Esophagus (tissue), 2 donors: Measurements from ENCODE around the gene SLC24A4. TPM values are rescaled to one million over a fixed set of nuclear protein-coding genes. Genes with fewer than 3 reads are reported as not detected.
A peak's percentile ranks its signal among the peaks of the same experiment; 100 is the strongest.

Experiments used
- H3K27ac ChIP-seq, 2 donors: one replicate each; pipeline ENCODE4 v1.5.1; 2013; ENCODE audit warnings: low read depth in 2 of 2, mild to moderate bottlenecking in 2 of 2, inconsistent platforms in 1 of 2, low read length in 1 of 2, moderate library complexity in 1 of 2
- H3K27me3 ChIP-seq, 2 donors: one replicate each; pipeline ENCODE4 v1.6.1; 2013; ENCODE audit warnings: low read length in 2 of 2, control low read depth in 1 of 2, mild to moderate bottlenecking in 1 of 2; ENCODE audit not compliant: insufficient read depth in 2 of 2, control insufficient read depth in 1 of 2
- H3K36me3 ChIP-seq, 2 donors: one replicate each; pipeline ENCODE4 v1.6.1; 2013; ENCODE audit warnings: low read length in 1 of 2; ENCODE audit not compliant: control insufficient read depth in 2 of 2, insufficient read depth in 2 of 2
- H3K4me1 ChIP-seq, 2 donors: one replicate each; pipeline ENCODE4 v1.6.1; 2013; ENCODE audit warnings: low read length in 1 of 2; ENCODE audit not compliant: control insufficient read depth in 2 of 2, insufficient read depth in 2 of 2
- H3K4me3 ChIP-seq, 2 donors: one replicate each; pipeline ENCODE4 v1.5.1; 2013; ENCODE audit warnings: low read length in 2 of 2, mild to moderate bottlenecking in 2 of 2, low read depth in 1 of 2, moderate library complexity in 1 of 2
- H3K9me3 ChIP-seq, 2 donors: one replicate each; pipeline ENCODE4 v1.6.1; 2013; ENCODE audit warnings: mild to moderate bottlenecking in 2 of 2, low read depth in 1 of 2, low read length in 1 of 2, moderate library complexity in 1 of 2; ENCODE audit not compliant: control insufficient read depth in 2 of 2, insufficient read depth in 1 of 2
- WGBS, 2 donors: extraction: QIAGEN DNeasy Blood & Tissue Kit; methylation state at CpG; one replicate each; pipeline ENCODE4 v1.1.7; 2013; 5-methylcytosine and 5-hydroxymethylcytosine counted together
- polyA plus RNA-seq, 2 donors: library from polyadenylated mRNA; stranded (reverse); fragments of 200-250 nt; gene quantifications; one replicate each; pipeline ENCODE4 v1.2.3, GENCODE V29; 2013
- donor health status: healthy with polysubstance abuse.
- donor health status: Bipolar disorder and iron deficiency.

The SLC24A4 gene
- polyA plus RNA-seq, 2 donors, result 0.04 TPM

DNA sequence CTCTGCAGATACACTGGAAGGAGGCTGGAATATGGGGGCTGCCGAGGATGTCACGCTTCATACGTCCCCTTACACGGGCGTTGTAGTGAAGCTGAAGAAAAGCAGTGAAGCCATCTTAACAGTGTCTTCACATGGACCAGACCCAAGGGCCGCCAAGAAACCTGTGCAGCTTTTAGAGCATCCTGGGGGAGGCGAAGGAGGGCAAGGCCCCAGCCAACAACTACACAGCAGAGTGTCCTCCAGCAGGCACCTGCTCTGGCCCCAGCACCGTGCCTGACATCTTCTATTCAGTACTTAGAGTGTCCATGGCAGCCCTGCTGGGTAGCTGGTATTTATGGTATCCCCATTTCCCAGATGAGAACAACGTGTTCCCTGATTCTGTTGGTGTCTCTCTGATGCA is 141.8 kb downstream of the SLC24A4 start:
- H3K4me3 ChIP-seq, result no peak overlapping the region
- WGBS, 2 donors, result 88 to 91% methylated on average over 9 of the region's 9 CpGs
- H3K27me3 ChIP-seq, result no peaks in the 10 kb centered on the region
- peaks cover 0 to 3% of the 10 kb centered on the region in 2 donors for H3K9me3 ChIP-seq
- H3K4me1 ChIP-seq, result no peaks in the 10 kb centered on the region
- no peaks in the 10 kb centered on the region for H3K36me3 ChIP-seq
- no peak overlapping the region for H3K27ac ChIP-seq

DNA sequence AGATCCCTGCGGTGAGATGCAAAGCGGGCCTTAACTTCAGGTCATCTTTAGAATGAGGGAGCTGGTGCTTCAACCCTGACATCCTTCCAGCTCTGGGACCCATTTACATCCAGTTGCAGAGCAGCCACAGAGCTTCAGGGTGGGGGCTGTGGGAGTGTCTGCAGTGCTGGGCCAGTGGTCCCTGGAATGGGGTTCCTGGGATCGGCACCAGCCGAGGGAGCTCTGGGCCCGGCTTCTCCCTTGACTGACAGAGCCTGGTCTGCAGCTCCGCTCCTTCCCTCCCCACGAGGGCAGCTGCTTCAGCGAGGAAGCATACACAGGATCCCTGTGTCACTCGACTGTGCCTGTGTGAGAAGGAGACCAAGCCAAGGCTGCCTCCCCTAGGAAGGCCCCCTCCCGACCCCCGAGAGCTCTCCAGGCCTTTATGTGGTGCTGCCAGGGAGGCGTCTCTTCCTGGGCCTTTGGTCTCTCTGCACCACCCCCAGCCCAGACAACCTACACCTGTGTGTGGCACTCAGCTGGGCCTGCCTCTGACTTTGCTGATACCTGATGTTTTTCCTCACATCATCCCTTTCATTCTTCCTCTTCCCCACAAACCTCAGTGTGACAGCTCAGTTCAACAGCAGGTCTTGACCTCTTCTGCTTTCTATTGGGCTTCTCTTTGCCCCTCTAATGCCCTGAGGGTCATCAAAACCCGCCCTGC is 142.5 kb downstream of the SLC24A4 start:
- H3K27ac ChIP-seq, result peak overlapping the region in 1 of 2 donors; percentile 11
- H3K4me3 ChIP-seq, result no peak overlapping the region
- H3K36me3 ChIP-seq, result no peaks in the 10 kb centered on the region
- peaks cover 0 to 3% of the 10 kb centered on the region in 2 donors for H3K9me3 ChIP-seq
- WGBS, 2 donors, result 73 to 80% methylated on average over 13 of the region's 13 CpGs
- H3K4me1 ChIP-seq, result no peaks in the 10 kb centered on the region
- no peaks in the 10 kb centered on the region for H3K27me3 ChIP-seq

DNA sequence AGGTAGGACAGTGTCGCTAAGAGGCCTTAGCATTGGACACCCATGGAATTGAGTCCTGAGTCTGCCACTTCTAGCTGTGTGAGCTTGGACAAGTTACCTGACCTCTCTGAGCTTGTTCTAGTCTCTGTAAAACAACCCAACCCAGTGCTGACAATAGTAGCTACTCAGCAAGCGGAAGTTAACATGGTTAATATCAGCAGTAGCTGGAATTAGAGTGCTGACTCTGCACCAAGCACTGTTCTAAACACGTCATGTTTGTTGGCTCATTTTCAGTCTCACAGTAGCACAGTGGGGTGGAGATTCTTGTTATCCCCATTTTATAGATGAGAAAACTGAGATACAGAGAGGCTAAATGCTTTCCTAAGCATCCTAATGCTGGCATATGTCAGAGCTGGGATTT is 143.1 kb downstream of the SLC24A4 start:
- no peaks in the 10 kb centered on the region for H3K27me3 ChIP-seq
- H3K27ac ChIP-seq, result no peak overlapping the region
- no peaks in the 10 kb centered on the region for H3K4me1 ChIP-seq
- WGBS, 2 donors, result 61 to 79% methylated on average over 3 of the region's 3 CpGs
- no peak overlapping the region for H3K4me3 ChIP-seq
- H3K9me3 ChIP-seq, result peaks cover 0 to 3% of the 10 kb centered on the region in 2 donors
- no peaks in the 10 kb centered on the region for H3K36me3 ChIP-seq

DNA sequence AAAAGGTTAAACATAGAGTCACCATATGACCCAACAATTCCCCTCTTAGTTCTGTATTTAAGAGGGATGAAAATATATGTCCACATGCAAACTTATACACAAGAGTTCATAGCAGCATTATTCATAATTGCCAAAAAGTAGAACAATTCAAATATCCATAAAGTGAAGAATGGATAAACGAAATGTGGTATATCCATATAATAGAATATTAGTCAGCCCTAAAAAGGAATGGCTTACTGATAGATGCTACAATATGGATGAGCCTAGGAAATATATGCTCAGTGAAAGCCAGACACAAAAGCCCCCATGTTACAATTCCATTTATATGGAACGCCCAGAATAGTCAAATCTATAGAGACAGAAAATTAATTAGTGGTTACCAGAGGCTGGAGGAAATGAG is 146.6 kb downstream of the SLC24A4 start:
- Histone ChIP-seq H3K27ac (no peak overlapping the region), H3K9me3 (peaks cover 0 to 3% of the 10 kb centered on the region in 2 donors), H3K4me3 (no peak overlapping the region), H3K27me3 (no peaks in the 10 kb centered on the region), H3K36me3 (no peaks in the 10 kb centered on the region), H3K4me1 (no peaks in the 10 kb centered on the region)
- 93% methylated on average over 2 of the region's 2 CpGs for WGBS, 2 donors

DNA sequence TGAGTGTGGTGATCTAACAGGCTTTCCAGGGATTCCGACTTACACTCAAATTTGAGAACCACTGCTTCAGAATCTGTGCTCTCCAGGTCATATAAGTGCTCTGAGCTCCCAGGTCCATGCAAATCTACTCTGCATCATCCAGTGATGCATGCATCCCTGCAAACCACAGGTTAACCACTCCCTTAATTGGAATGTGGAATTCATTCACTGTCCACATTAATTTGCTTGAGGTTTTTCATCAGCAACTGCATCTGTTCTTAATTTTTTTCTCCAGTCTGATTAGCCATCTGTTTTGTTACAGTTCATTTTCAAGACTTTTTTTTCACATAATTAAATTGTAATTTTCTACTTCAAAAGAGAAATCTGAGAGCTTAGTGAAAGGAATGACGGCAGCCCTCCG is 147.2 kb downstream of the SLC24A4 start:
- H3K36me3 ChIP-seq, result no peaks in the 10 kb centered on the region
- WGBS, 2 donors, result 63 to 78% methylated on average over 3 of the region's 3 CpGs
- H3K4me3 ChIP-seq, result no peak overlapping the region
- no peaks in the 10 kb centered on the region for H3K4me1 ChIP-seq
- no peaks in the 10 kb centered on the region for H3K27me3 ChIP-seq
- H3K27ac ChIP-seq, result no peak overlapping the region
- peaks cover 0 to 3% of the 10 kb centered on the region in 2 donors for H3K9me3 ChIP-seq

DNA sequence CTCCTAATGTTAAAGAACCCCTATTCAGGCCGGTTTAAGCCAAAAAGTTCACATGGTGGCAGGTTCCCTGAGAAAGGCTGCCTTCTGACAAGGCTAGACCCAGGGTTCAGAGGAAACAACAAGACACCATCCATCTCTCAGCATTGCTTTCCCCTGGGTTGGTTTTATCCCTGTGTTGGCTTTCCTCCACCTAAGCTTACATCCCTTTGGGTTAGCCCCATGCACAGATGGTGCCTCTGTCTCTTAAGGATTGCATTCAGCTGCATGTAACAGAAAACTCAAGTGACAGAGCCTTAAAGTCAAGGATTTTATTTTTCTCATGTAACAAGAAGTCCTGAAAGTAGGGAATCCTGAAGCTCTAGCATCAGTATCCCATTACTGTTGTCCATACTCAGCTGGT is 147.8 kb downstream of the SLC24A4 start:
- Histone ChIP-seq H3K27me3 (no peaks in the 10 kb centered on the region), H3K4me3 (no peak overlapping the region), H3K36me3 (no peaks in the 10 kb centered on the region), H3K4me1 (no peaks in the 10 kb centered on the region), H3K9me3 (peaks cover 0 to 3% of the 10 kb centered on the region in 2 donors), H3K27ac (no peak overlapping the region)
- 90 to 96% methylated on average over 1 of the region's 1 CpG for WGBS, 2 donors

DNA sequence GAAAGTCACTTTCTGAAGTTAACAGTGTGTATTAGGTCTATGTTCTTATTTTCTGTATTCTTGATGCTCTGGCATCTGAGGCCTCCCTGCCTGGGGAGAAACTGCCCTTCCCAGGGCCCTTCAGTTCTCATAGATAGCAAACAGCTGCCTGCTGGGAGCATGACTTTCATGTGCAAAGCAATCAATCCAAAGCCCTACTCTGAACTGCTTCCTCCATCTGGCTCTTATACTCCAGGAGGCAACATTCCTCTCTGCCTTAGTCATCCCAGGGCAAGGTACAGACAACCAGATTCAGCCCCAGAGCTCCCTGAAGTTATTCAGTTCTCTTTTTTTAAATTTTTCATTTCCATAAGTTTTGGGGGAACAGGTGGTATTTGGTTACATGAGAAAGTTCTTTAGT is 149.0 kb downstream of the SLC24A4 start:
- Histone ChIP-seq H3K4me1 (no peaks in the 10 kb centered on the region), H3K4me3 (no peak overlapping the region), H3K36me3 (no peaks in the 10 kb centered on the region), H3K9me3 (peaks cover 0 to 3% of the 10 kb centered on the region in 2 donors), H3K27ac (no peak overlapping the region), H3K27me3 (no peaks in the 10 kb centered on the region)

DNA sequence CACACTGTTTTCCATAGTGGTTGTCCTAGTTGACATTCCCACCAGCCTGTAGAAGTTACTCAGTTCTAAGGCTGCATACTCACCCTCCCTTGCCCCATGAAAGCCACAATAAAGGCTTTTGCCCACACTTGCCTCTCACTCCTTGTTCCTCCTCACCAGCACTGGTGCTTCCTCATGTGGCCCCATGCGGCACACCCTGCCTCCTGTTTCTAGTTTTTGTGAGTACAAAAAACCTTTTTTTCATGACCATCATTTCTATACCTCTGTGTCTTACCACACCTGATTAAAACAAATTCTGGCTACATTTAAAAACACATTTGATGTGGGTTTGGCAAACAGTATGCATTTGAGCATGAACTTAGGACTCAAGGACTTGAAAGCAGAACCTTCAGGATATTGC is 149.9 kb downstream of the SLC24A4 start:
- H3K27ac ChIP-seq, result no peak overlapping the region
- no peaks in the 10 kb centered on the region for H3K9me3 ChIP-seq
- WGBS, 2 donors, result 63 to 86% methylated on average over 1 of the region's 1 CpG
- no peaks in the 10 kb centered on the region for H3K36me3 ChIP-seq
- H3K4me1 ChIP-seq, result no peaks in the 10 kb centered on the region
- H3K4me3 ChIP-seq, result no peak overlapping the region
- H3K27me3 ChIP-seq, result no peaks in the 10 kb centered on the region

DNA sequence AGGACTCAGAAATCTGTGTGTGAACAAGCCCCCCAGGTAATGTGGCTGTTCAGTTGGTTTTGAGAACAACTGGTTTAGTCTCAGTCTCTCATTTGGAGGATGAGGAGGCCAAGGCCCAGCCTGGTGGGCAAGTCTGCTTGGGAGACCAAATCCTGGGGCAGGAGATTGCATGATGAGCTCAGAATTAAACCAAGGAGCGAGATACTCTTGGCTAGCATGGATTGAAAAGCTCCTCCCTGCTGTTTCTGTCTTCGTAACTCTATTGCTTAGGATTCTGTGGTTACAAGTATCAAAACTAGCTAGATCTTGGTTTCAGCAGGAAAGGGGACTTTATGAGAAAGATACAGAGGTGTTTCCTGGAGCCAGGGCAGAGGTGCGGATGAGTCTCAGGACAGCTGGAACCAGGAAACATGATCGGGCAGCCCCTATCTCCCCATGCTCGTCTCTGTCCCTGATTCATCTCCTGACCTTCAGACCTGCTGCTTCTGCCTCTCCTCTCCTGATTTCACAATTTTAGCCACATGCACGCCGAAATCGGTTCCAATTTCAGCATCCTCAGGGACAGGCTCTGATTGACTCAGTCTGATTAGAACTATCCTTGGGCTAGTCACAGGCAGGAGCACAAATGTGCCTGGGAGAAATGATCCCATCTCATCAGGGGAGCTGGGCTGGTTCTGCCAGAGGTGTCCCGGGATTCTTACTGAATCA is 150.4 kb downstream of the SLC24A4 start:
- WGBS, 2 donors, result 64 to 68% methylated on average over 9 of the region's 9 CpGs
- Histone ChIP-seq H3K36me3 (no peaks in the 10 kb centered on the region), H3K4me1 (no peaks in the 10 kb centered on the region), H3K27me3 (no peaks in the 10 kb centered on the region), H3K27ac (peak overlapping the region in 1 of 2 donors; percentile 15), H3K4me3 (no peak overlapping the region), H3K9me3 (no peaks in the 10 kb centered on the region)
